Endothelial cell of umbilical vein (primary cell): Measurements from ENCODE around the gene VKORC1. TPM values are rescaled to one million over a fixed set of nuclear protein-coding genes. Genes with fewer than 3 reads are reported as not detected.

Experiments used
- BruUV-seq: library from RNA; stranded (reverse); fragments of 400-500 nt; replicated peaks from 2 replicates; lab custom pipeline; 2021; lab: Mats Ljungman, UMichigan
- CTCF ChIA-PET: fragments of 300-600, 350-600 bp; sonication (Branson Sonifier 250); formaldehyde crosslinking; loops from one replicate; lab custom pipeline; 2021; ENCODE audit warnings: antibody characterized with exemption, inconsistent platforms; lab: Charles Lee
- POLR2A ChIA-PET: fragments of 300-600, 350-600 bp; sonication (Branson Sonifier 250); formaldehyde crosslinking; loops from one replicate; lab custom pipeline; 2021; ENCODE audit warnings: antibody characterized with exemption, inconsistent platforms; lab: Charles Lee
- DNase-seq: peaks from one replicate; pipeline ENCODE4 v3.0.0-alpha.2; 2011; ENCODE audit warnings: low read depth, low spot score
- FAIRE-seq: peaks from 2 replicates; lab custom pipeline; 2011; peaks lifted over from hg19 to GRCh38; lab: Jason Lieb, UNC
- H2AFZ ChIP-seq: 2 replicates; pipeline ENCODE4 v1.6.0; 2012; ENCODE audit warnings: low read depth, low read length, control low read depth, inconsistent platforms
- H3K27ac ChIP-seq: 2 replicates; pipeline ENCODE4 v1.5.1; 2011; ENCODE audit warnings: low read depth, mild to moderate bottlenecking, control low read depth, low read length, moderate library complexity; ENCODE audit not compliant: insufficient read depth
- H3K27me3 ChIP-seq, 2 experiments: 2 replicates each; pipeline versions ENCODE4 v1.6.0 to v1.6.1; 2011; ENCODE audit warnings: low read length in 2 of 2, mixed read lengths in 1 of 2; ENCODE audit not compliant: control insufficient read depth in 2 of 2, insufficient read depth in 2 of 2
- H3K36me3 ChIP-seq, 2 experiments: 2 replicates in 1 of 2; 3 replicates in 1 of 2; pipeline ENCODE4 v1.5.1; 2011; ENCODE audit warnings: low read length in 2 of 2, mild to moderate bottlenecking in 1 of 2, moderate library complexity in 1 of 2; ENCODE audit not compliant: control insufficient read depth in 2 of 2, insufficient read depth in 2 of 2; ENCODE audit errors: extremely low read depth in 1 of 2
- H3K4me1 ChIP-seq: 3 replicates; pipeline ENCODE4 v1.5.1; 2011; ENCODE audit warnings: mild to moderate bottlenecking, low read length; ENCODE audit not compliant: control insufficient read depth, insufficient read depth; ENCODE audit errors: extremely low read depth
- H3K4me2 ChIP-seq: 2 replicates; pipeline ENCODE4 v1.6.1; 2011; ENCODE audit warnings: low read length, control low read depth, mixed read lengths; ENCODE audit not compliant: insufficient read depth
- H3K4me3 ChIP-seq, 3 experiments: fragments of 200-600 bp in 1 of 3; sonication (generic), shearing (Covaris generic) in 1 of 3; replicated peaks in 1 of 3; 2 replicates each; pipeline ENCODE4 v1.5.1; 2011 to 2016; ENCODE audit warnings: control low read depth in 3 of 3, low read length in 3 of 3, mild to moderate bottlenecking in 2 of 3, inconsistent platforms in 1 of 3, low read depth in 1 of 3, moderate library complexity in 1 of 3; ENCODE audit not compliant: insufficient read depth in 1 of 3
- H3K79me2 ChIP-seq: 2 replicates; pipeline ENCODE4 v1.6.0; 2012; ENCODE audit warnings: low read length, inconsistent platforms; ENCODE audit not compliant: control insufficient read depth, insufficient read depth
- H3K9ac ChIP-seq: replicated peaks from 2 replicates; pipeline ENCODE3; 2011; ENCODE audit warnings: low read length, control low read depth; ENCODE audit not compliant: insufficient read depth; ENCODE audit errors: extremely low read depth
- H3K9me1 ChIP-seq: replicated peaks from 3 replicates; pipeline ENCODE4 v1.6.0; 2011; ENCODE audit warnings: mild to moderate bottlenecking, low read length; ENCODE audit not compliant: control insufficient read depth, insufficient read depth; ENCODE audit errors: extremely low read depth
- H3K9me3 ChIP-seq: replicated peaks from 2 replicates; pipeline ENCODE4 v1.5.1; 2012; ENCODE audit warnings: low read length, inconsistent platforms; ENCODE audit not compliant: control insufficient read depth, insufficient read depth
- H4K20me1 ChIP-seq: replicated peaks from 2 replicates; pipeline ENCODE3; 2011; ENCODE audit warnings: mild to moderate bottlenecking, low read length; ENCODE audit not compliant: control insufficient read depth, insufficient read depth; ENCODE audit errors: extremely low read depth
- EZH2 ChIP-seq: IDR thresholded peaks from 2 replicates; pipeline ENCODE4 v1.6.1; 2012; ENCODE audit warnings: borderline replicate concordance, low read depth, mild to moderate bottlenecking, moderate library complexity, low read length, inconsistent platforms; ENCODE audit not compliant: severe bottlenecking
- FOS ChIP-seq: IDR thresholded peaks from 2 replicates; pipeline ENCODE4 v1.6.1; 2011; ENCODE audit warnings: mild to moderate bottlenecking, low read length, moderate library complexity, borderline replicate concordance; ENCODE audit not compliant: insufficient read depth
- GATA2 ChIP-seq: IDR thresholded peaks from 2 replicates; pipeline ENCODE4 v1.7.0; 2011; ENCODE audit warnings: low read depth, mild to moderate bottlenecking, moderate library complexity, mixed read lengths, low read length; ENCODE audit not compliant: insufficient read length, insufficient read depth
- JUN ChIP-seq: IDR thresholded peaks from 2 replicates; pipeline ENCODE4 v1.6.1; 2011; ENCODE audit warnings: borderline replicate concordance, low read depth; ENCODE audit not compliant: insufficient read length, insufficient read depth
- MAX ChIP-seq: IDR thresholded peaks from 2 replicates; pipeline ENCODE4 v1.6.1; 2011; ENCODE audit not compliant: insufficient read depth, insufficient read length
- MYC ChIP-seq: IDR thresholded peaks from one replicate; pipeline ENCODE4 v1.6.1; 2011; ENCODE audit warnings: mild to moderate bottlenecking, low read depth, low read length
- POLR2A ChIP-seq: IDR thresholded peaks from 2 replicates; pipeline ENCODE4 v1.6.1; 2012; ENCODE audit warnings: low read depth, mild to moderate bottlenecking, control low read depth, low read length
- POLR2AphosphoS5 ChIP-seq: IDR thresholded peaks from 2 replicates; pipeline ENCODE4 v1.6.1; 2012; ENCODE audit warnings: low read depth, mild to moderate bottlenecking, control low read depth, low read length, moderate library complexity; ENCODE audit not compliant: insufficient read depth
- dilution Hi-C: fragments of 300-500 bp; cut with MboI; formaldehyde crosslinking; loops from one replicate; pipeline ENCODE4 v1.15.0; 2019; ENCODE audit warnings: low sequenced_read_pairs; ENCODE audit not compliant: extremely low pct_ligation_motif_present
- intact Hi-C: fragments of 100-400 bp; cut with micrococcal nuclease; formaldehyde crosslinking; loops from one replicate; pipeline ENCODE4 v1.10.0; 2022
- polyA plus RNA-seq, 4 experiments: library from polyadenylated mRNA; depleted of rRNA in 3 of 4; stranded (reverse) in 3 of 4; unstranded in 1 of 4; fragments of >200 nt; gene quantifications; 2 replicates each; pipeline versions ENCODE4 v1.2.1 to v1.2.3, GENCODE V29; 2011 to 2012; ENCODE audit warnings: missing spikeins in 1 of 4
- total RNA-seq: library from RNA; stranded (reverse); gene quantifications from 2 replicates; pipeline ENCODE4 v1.2.3, GENCODE V29; 2021
- TF ChIP-seq, protein P1 (sequence below), 2 donors: IDR thresholded peaks; 1 replicate in 1 of 2; 2 replicates in 1 of 2; pipeline ENCODE4 v1.5.1; 2011; ENCODE audit warnings: low read length in 2 of 2, mild to moderate bottlenecking in 2 of 2, moderate library complexity in 2 of 2, control low read depth in 1 of 2, inconsistent platforms in 1 of 2, low read depth in 1 of 2; ENCODE audit not compliant: insufficient read depth in 1 of 2; ENCODE audit errors: extremely low read depth in 1 of 2

VKORC1 gene
- total and polyA plus RNA-seq, 2 donors (not counting 3 experiments of a cell fraction or from before 2014, with no cell fraction given) = 93.5 to 586 TPM

- Histone ChIP-seq H4K20me1 (no peaks in the 10 kb centered on the region), H3K4me1 (no peaks in the 10 kb centered on the region), H3K9me1 (no peaks in the 10 kb centered on the region), H3K36me3 (peaks cover 0 to 17% of the 10 kb centered on the region in 2 experiments), H3K79me2 (no peaks in the 10 kb centered on the region), H3K27me3 (no peaks in the 10 kb centered on the region), H3K4me2 (no peak overlapping the region), H3K27ac (no peak overlapping the region), H3K9ac (no peak overlapping the region), H3K9me3 (no peaks in the 10 kb centered on the region), H3K4me3 (no peak overlapping the region), H2AFZ (no peak overlapping the region)
- FAIRE-seq = no peak
- BruUV-seq = no TSS peak
- intact Hi-C loops = no loop called here
- dilution Hi-C loops = no loop called here
- TF ChIP-seq GATA2 (no peak), JUN (no peak), EZH2 (no peak), FOS (no peak), POLR2A (no peak), MAX (no peak), POLR2AphosphoS5 (no peak), MYC (no peak)
- TF ChIP-seq, protein P1, sequence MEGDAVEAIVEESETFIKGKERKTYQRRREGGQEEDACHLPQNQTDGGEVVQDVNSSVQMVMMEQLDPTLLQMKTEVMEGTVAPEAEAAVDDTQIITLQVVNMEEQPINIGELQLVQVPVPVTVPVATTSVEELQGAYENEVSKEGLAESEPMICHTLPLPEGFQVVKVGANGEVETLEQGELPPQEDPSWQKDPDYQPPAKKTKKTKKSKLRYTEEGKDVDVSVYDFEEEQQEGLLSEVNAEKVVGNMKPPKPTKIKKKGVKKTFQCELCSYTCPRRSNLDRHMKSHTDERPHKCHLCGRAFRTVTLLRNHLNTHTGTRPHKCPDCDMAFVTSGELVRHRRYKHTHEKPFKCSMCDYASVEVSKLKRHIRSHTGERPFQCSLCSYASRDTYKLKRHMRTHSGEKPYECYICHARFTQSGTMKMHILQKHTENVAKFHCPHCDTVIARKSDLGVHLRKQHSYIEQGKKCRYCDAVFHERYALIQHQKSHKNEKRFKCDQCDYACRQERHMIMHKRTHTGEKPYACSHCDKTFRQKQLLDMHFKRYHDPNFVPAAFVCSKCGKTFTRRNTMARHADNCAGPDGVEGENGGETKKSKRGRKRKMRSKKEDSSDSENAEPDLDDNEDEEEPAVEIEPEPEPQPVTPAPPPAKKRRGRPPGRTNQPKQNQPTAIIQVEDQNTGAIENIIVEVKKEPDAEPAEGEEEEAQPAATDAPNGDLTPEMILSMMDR (IDR thresholded peaks at IDR 0.05; ENCODE audit: extremely low read depth in 1 of 2, insufficient read depth in 1 of 2, low read depth in 1 of 2, low read length in 2 of 2) = no peak
- no peak for DNase-seq
- CTCF ChIA-PET = interaction anchor here (1.0 to 1.8 kb wide), 3 partner anchors 11 to 101 kb away, joined by 3 to 5 read pairs (median 3); partner anchors contain the start of genes HSD3B7, ZNF646 and ZNF668
- POLR2A ChIA-PET = interaction anchor here (1.2 kb wide), 1 partner anchor 17 kb away, joined by 3 read pairs; no protein-coding TSS in a partner anchor
Observed at GRCh38 chr16:31085411-31085810, 9.2 kb downstream of the VKORC1 start.
